ENCODE data around the gene NPHP4.

NPHP4 gene

DNA sequence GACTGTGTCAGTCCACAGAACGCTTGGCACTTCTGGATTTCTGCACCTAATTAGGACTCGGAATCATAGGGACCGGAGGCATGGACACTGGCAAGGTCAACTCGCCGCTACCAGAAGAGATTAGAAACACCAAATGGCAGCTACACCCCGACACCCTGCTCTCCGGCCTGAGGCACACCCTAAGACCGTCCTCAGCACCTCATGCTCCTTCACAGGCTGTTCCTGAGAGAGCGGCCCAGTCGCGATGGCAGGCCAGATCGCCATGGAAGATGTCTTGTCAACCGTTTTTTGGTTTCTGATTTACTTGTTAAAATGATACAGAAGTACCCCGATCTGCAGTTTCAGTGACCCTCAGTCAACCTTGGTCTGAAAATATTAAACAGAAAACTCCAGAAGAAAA lies 46.8 kb downstream of the NPHP4 start:
- DNase-seq (ENCODE audit: low read depth, low spot score) = no peak
- Histone ChIP-seq H3K9ac (ENCODE audit: insufficient read length, low read depth) (no peak overlapping the region), H3K36me3 (ENCODE audit: insufficient read depth, insufficient read length, low read length) (peaks cover 3% of the 10 kb centered on the region), H3K4me1 (ENCODE audit: insufficient read depth, insufficient read length) (no peaks in the 10 kb centered on the region), H3K4me3 (ENCODE audit: insufficient read length, low read depth) (no peak overlapping the region), H3K27me3 (ENCODE audit: insufficient read depth, insufficient read length) (no peaks in the 10 kb centered on the region), H3K9me3 (ENCODE audit: insufficient read depth, low read length) (no peaks in the 10 kb centered on the region)
- no peak for TF ChIP-seq YY1 (IDR thresholded peaks at IDR 0.05; ENCODE audit: insufficient read depth, insufficient read length)
- no peak for TF ChIP-seq ZNF274 (IDR thresholded peaks at IDR 0.05; ENCODE audit: low read depth, low read length)
- TF ChIP-seq SUZ12 (IDR thresholded peaks at IDR 0.05; ENCODE audit: extremely low read depth, insufficient read depth, insufficient read length) = no peak

DNA sequence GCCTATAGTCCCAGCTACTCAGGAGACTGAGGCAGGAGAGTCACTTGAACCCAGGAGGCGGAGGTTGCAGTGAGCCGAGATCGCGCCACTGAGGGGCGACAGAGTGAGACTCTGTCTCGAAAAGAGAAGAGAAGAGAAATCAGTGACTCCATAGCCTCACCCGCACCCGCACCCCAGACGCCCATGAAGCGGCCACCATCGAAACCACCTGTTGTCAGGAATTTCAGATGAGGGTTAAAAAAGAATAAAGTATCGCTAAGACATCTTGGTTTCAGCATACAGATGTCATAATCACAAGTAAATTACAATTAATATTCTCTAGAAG lies 47.4 kb downstream of the NPHP4 start:
- no peak overlapping the region for H3K9ac ChIP-seq (ENCODE audit: insufficient read length, low read depth)
- H3K9me3 ChIP-seq (ENCODE audit: insufficient read depth, low read length) = no peaks in the 10 kb centered on the region
- DNase-seq (ENCODE audit: low read depth, low spot score) = no peak
- no peak overlapping the region for H3K4me3 ChIP-seq (ENCODE audit: insufficient read length, low read depth)
- no peaks in the 10 kb centered on the region for H3K27me3 ChIP-seq (ENCODE audit: insufficient read depth, insufficient read length)
- peaks cover 3% of the 10 kb centered on the region for H3K36me3 ChIP-seq (ENCODE audit: insufficient read depth, insufficient read length, low read length)
- TF ChIP-seq YY1 (IDR thresholded peaks at IDR 0.05; ENCODE audit: insufficient read depth, insufficient read length) (no peak), SUZ12 (IDR thresholded peaks at IDR 0.05; ENCODE audit: extremely low read depth, insufficient read depth, insufficient read length) (no peak), ZNF274 (IDR thresholded peaks at IDR 0.05; ENCODE audit: low read depth, low read length) (no peak)
- no peaks in the 10 kb centered on the region for H3K4me1 ChIP-seq (ENCODE audit: insufficient read depth, insufficient read length)

DNA sequence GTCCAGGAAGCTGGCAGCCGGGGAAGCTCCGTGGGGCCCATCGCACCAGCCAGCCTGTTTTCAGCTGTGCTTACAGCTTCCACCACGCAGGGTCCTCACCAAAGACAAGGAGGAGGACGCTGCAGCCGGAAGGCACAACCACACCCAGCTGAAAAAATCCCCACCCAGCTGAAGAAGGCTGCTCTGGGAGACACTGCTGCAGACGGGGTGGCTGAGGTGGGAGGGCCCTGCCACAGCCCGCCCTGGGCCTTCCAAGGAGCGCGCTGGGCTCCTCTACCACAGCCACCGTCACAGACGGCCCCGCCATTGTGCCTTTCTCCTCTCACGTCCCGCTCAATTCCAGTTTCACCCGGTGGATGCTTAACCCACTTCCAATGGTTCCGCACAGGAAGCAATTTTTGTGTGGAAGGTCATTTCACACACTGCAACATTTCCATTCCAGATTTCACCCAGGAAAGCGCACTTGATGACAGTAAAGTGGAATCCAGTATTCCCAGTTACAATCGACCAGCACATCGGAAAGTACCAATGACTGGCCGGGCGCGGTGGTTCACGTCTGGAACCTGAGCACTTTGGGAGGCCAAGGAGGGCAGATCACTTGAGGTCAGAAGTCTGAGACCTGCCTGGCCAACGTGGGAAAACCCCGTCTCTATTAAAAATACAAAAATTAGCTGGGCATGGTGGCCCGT lies 47.9 kb downstream of the NPHP4 start:
- H3K27me3 ChIP-seq (ENCODE audit: insufficient read depth, insufficient read length) = no peaks in the 10 kb centered on the region
- no peak overlapping the region for H3K9ac ChIP-seq (ENCODE audit: insufficient read length, low read depth)
- no peak for DNase-seq (ENCODE audit: low read depth, low spot score)
- H3K9me3 ChIP-seq (ENCODE audit: insufficient read depth, low read length) = no peaks in the 10 kb centered on the region
- no peak for TF ChIP-seq YY1 (IDR thresholded peaks at IDR 0.05; ENCODE audit: insufficient read depth, insufficient read length)
- peaks cover 3% of the 10 kb centered on the region for H3K36me3 ChIP-seq (ENCODE audit: insufficient read depth, insufficient read length, low read length)
- H3K4me1 ChIP-seq (ENCODE audit: insufficient read depth, insufficient read length) = no peaks in the 10 kb centered on the region
- H3K4me3 ChIP-seq (ENCODE audit: insufficient read length, low read depth) = no peak overlapping the region

DNA sequence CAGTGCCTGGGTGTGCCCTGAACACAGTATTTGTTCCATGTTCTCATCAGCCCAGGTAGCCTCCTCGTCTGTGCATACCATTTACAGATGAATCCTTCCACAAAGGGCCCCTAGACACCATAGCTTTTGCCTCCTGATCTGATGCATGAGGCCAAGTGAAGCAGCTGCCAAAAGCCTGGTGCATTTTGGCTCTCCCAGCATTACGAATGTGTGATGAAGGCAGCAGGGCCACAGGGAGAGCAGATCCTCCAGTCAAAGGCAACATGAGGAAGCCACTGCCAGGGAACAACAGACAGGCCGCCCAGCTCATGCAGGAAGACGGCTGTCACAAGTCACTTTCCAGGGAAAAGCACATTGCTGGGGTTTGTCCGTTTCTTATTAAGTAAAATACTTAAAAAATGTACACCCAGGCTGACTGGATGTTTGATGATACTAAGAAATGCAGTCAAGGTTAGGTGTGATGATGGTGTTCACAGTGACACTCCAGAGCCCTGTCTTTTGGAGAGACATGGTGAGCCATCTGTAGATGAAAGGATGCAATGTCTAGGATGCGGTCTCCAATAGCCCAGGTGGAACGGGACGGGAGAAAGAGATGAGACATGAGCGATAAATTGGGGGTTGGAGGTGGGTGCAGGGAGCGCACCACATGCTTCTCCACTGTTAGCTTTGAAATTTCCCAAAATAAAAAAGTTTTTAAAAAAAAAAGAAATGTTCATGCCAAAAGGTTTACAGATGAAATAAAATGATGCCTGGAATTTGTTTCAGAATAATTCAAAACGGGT lies 48.7 kb downstream of the NPHP4 start:
- Histone ChIP-seq H3K36me3 (ENCODE audit: insufficient read depth, insufficient read length, low read length) (peaks cover 3% of the 10 kb centered on the region), H3K27me3 (ENCODE audit: insufficient read depth, insufficient read length) (no peaks in the 10 kb centered on the region), H3K4me1 (ENCODE audit: insufficient read depth, insufficient read length) (no peaks in the 10 kb centered on the region), H3K4me3 (ENCODE audit: insufficient read length, low read depth) (no peak overlapping the region), H3K9me3 (ENCODE audit: insufficient read depth, low read length) (no peaks in the 10 kb centered on the region), H3K9ac (ENCODE audit: insufficient read length, low read depth) (no peak overlapping the region)
- DNase-seq (ENCODE audit: low read depth, low spot score) = no peak
- TF ChIP-seq ZNF274 (IDR thresholded peaks at IDR 0.05; ENCODE audit: low read depth, low read length) (no peak), YY1 (IDR thresholded peaks at IDR 0.05; ENCODE audit: insufficient read depth, insufficient read length) (no peak), SUZ12 (IDR thresholded peaks at IDR 0.05; ENCODE audit: extremely low read depth, insufficient read depth, insufficient read length) (no peak)

DNA sequence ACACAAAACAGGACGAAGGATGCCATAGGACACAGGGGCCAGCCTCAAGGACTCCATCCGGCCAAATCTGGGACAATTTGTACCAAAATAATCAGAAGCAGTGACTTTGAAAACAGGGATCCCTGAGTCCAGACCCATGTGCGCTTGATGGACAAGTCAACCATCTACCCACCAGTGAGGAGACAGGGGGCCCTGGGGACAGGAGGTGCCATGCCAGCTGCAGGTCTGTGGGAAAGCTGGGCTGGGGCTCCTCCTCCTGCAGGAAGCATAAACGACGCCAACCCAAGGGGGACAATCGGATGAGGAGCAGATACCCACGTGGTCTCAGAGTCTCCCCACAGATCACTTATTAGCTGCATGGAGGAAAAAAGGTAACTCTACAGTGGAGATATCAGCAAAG lies 50.6 kb downstream of the NPHP4 start:
- no peak for TF ChIP-seq ZNF274 (IDR thresholded peaks at IDR 0.05; ENCODE audit: low read depth, low read length)
- TF ChIP-seq SUZ12 (IDR thresholded peaks at IDR 0.05; ENCODE audit: extremely low read depth, insufficient read depth, insufficient read length) = no peak
- no peak for TF ChIP-seq YY1 (IDR thresholded peaks at IDR 0.05; ENCODE audit: insufficient read depth, insufficient read length)
- H3K4me1 ChIP-seq (ENCODE audit: insufficient read depth, insufficient read length) = no peaks in the 10 kb centered on the region
- H3K9me3 ChIP-seq (ENCODE audit: insufficient read depth, low read length) = peaks cover 8% of the 10 kb centered on the region; the same call in 1 of the 2 replicates
- no peaks in the 10 kb centered on the region for H3K27me3 ChIP-seq (ENCODE audit: insufficient read depth, insufficient read length)
- no peak overlapping the region for H3K9ac ChIP-seq (ENCODE audit: insufficient read length, low read depth)
- DNase-seq (ENCODE audit: low read depth, low spot score) = no peak
- no peak overlapping the region for H3K4me3 ChIP-seq (ENCODE audit: insufficient read length, low read depth)
- H3K36me3 ChIP-seq (ENCODE audit: insufficient read depth, insufficient read length, low read length) = peaks cover 3% of the 10 kb centered on the region

DNA sequence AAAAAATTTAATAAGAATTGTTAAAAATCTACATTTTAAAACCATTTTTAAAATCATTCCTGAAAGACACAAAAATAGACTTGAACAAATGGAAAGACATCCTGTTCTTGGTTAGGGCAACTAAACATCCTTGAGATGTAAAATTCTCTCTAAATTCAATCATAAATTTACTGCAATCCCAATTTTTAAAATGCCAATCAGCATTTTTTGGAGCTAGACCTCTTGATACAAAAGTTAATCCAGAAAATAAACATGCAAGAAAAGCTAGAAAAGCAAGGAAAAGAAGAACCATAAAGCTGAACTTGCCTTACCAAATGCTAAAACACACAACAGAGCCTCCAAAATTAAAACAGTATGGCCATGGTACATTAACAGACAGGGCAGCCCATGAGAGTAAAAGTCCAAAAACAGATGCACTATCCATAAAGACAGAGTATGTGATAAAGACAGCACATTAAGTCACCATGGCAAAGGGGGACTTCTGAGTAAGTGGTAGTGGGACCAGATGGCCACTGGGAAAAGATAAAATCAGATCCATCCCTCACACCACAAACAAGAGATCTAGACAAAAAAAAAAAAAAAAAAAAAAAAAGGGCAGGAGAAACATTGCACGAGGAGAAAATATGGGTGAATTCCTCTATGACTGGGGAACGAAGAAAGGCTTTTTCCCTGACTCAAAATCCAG lies 51.4 kb downstream of the NPHP4 start:
- no peaks in the 10 kb centered on the region for H3K36me3 ChIP-seq (ENCODE audit: insufficient read depth, insufficient read length, low read length)
- H3K4me3 ChIP-seq (ENCODE audit: insufficient read length, low read depth) = no peak overlapping the region
- peaks cover 8% of the 10 kb centered on the region; the same call in 1 of the 2 replicates for H3K9me3 ChIP-seq (ENCODE audit: insufficient read depth, low read length)
- H3K27me3 ChIP-seq (ENCODE audit: insufficient read depth, insufficient read length) = no peaks in the 10 kb centered on the region
- no peak for DNase-seq (ENCODE audit: low read depth, low spot score)
- TF ChIP-seq YY1 (IDR thresholded peaks at IDR 0.05; ENCODE audit: insufficient read depth, insufficient read length) = no peak
- no peak for TF ChIP-seq SUZ12 (IDR thresholded peaks at IDR 0.05; ENCODE audit: extremely low read depth, insufficient read depth, insufficient read length)
- TF ChIP-seq ZNF274 (IDR thresholded peaks at IDR 0.05; ENCODE audit: low read depth, low read length) = no peak
- no peaks in the 10 kb centered on the region for H3K4me1 ChIP-seq (ENCODE audit: insufficient read depth, insufficient read length)
- H3K9ac ChIP-seq (ENCODE audit: insufficient read length, low read depth) = no peak overlapping the region
